PC-3 (cell line): ENCODE results near the gene PIGW. TPM values are rescaled to one million over a fixed set of nuclear protein-coding genes. Genes with fewer than 3 reads are reported as not detected.

Experiments
- ATAC-seq: fragments of 200-7000 bp; cut with Tn5 transposase; 2 replicates; pipeline ENCODE4 v1.9.1; 2020; ENCODE audit warnings: mild to moderate bottlenecking, moderate library complexity
- BruUV-seq: library from RNA; stranded (reverse); fragments of 400-500 nt; replicated peaks from 2 replicates; lab custom pipeline; 2021; lab: Mats Ljungman, UMichigan
- CTCF ChIA-PET: fragments of 300-600 bp; sonication (Branson Sonifier 250); formaldehyde crosslinking; loops from one replicate; lab custom pipeline; 2022; ENCODE audit warnings: antibody characterized with exemption; lab: Charles Lee
- POLR2A ChIA-PET: fragments of 300-600 bp; sonication (Branson Sonifier 250); formaldehyde crosslinking; loops from one replicate; lab custom pipeline; 2022; ENCODE audit warnings: antibody characterized with exemption; ENCODE audit not compliant: unreplicated experiment; lab: Charles Lee
- DNase-seq: peaks from one replicate; pipeline ENCODE4 v3.0.0-alpha.2; 2015
- H2AFZ ChIP-seq: fragments of 300-600 bp; sonication (generic); 2 replicates; pipeline ENCODE4 v1.6.0; 2016; ENCODE audit warnings: antibody characterized with exemption, low read length
- H3F3A ChIP-seq: fragments of 300-600 bp; sonication (generic); one replicate; pipeline ENCODE4 v1.6.0; 2017; ENCODE audit warnings: antibody characterized with exemption, low read length, control low read depth, mild to moderate bottlenecking; ENCODE audit not compliant: unreplicated experiment
- H3K27ac ChIP-seq: fragments of 300-600 bp; sonication (generic); 2 replicates; pipeline ENCODE4 v1.5.1; 2016; ENCODE audit warnings: mild to moderate bottlenecking, low read length
- H3K27me3 ChIP-seq: fragments of 300-600 bp; sonication (generic); 2 replicates; pipeline ENCODE4 v1.6.1; 2016; ENCODE audit warnings: low read length, mixed read lengths
- H3K36me3 ChIP-seq: fragments of 300-600 bp; sonication (generic); 2 replicates; pipeline ENCODE4 v1.6.1; 2016; ENCODE audit warnings: low read depth, mixed run types, low read length, mixed read lengths
- H3K4me1 ChIP-seq: fragments of 300-600 bp; sonication (generic); 2 replicates; pipeline ENCODE4 v1.5.1; 2016; ENCODE audit warnings: low read length; ENCODE audit not compliant: insufficient read depth
- H3K4me2 ChIP-seq: fragments of 300-600 bp; sonication (generic); 2 replicates; pipeline ENCODE4 v1.6.0; 2016; ENCODE audit warnings: low read length
- H3K4me3 ChIP-seq: fragments of 300-600 bp; sonication (generic); 2 replicates; pipeline ENCODE4 v1.5.1; 2016; ENCODE audit warnings: mild to moderate bottlenecking, low read length, mixed read lengths
- H3K79me2 ChIP-seq: fragments of 300-600 bp; sonication (generic); 2 replicates; pipeline ENCODE4 v1.6.1; 2017; ENCODE audit warnings: low read length, mixed read lengths
- H3K9ac ChIP-seq: fragments of 300-600 bp; sonication (generic); 2 replicates; pipeline ENCODE4 v1.6.0; 2016; ENCODE audit warnings: mild to moderate bottlenecking, low read length
- H3K9me2 ChIP-seq: fragments of 300-600 bp; sonication (generic); replicated peaks from 2 replicates; pipeline ENCODE4 v1.6.1; 2016; ENCODE audit warnings: mixed run types, low read length, mixed read lengths
- H3K9me3 ChIP-seq: fragments of 300-600 bp; sonication (generic); 2 replicates; pipeline ENCODE4 v1.6.1; 2016; ENCODE audit warnings: low read length, mixed read lengths
- H4K20me1 ChIP-seq: fragments of 300-600 bp; sonication (generic); 2 replicates; pipeline ENCODE4 v1.6.1; 2016; ENCODE audit warnings: low read length, mixed read lengths
- EZH2 ChIP-seq: fragments of 300-600 bp; sonication (generic); IDR thresholded peaks from one replicate; pipeline ENCODE4 v1.6.1; 2017; ENCODE audit warnings: antibody characterized with exemption, mild to moderate bottlenecking, low read length; ENCODE audit not compliant: unreplicated experiment
- EZH2phosphoT487 ChIP-seq: fragments of 300-600 bp; sonication (generic); IDR thresholded peaks from 2 replicates; pipeline ENCODE4 v1.6.1; 2018; ENCODE audit warnings: mild to moderate bottlenecking, antibody characterized with exemption, low read length, borderline replicate concordance
- intact Hi-C: fragments of 100-400 bp; cut with micrococcal nuclease; formaldehyde crosslinking; loops from 2 replicates; pipeline ENCODE4 v1.9.0; 2023
- total RNA-seq: library from RNA; depleted of rRNA; stranded (reverse); fragments of >200 nt; gene quantifications from 2 replicates; pipeline ENCODE4 v1.2.3, GENCODE V29; 2014
- TF ChIP-seq, protein P1 (sequence below): fragments of 300-600 bp; sonication (generic); conservative IDR thresholded peaks from 2 replicates; pipeline ENCODE4 v1.5.1; 2017; ENCODE audit warnings: antibody characterized with exemption, low read depth, mild to moderate bottlenecking, low read length

The PIGW gene
- total RNA-seq, 1 experiment from 2014 or later, result 8.0 TPM

DNA sequence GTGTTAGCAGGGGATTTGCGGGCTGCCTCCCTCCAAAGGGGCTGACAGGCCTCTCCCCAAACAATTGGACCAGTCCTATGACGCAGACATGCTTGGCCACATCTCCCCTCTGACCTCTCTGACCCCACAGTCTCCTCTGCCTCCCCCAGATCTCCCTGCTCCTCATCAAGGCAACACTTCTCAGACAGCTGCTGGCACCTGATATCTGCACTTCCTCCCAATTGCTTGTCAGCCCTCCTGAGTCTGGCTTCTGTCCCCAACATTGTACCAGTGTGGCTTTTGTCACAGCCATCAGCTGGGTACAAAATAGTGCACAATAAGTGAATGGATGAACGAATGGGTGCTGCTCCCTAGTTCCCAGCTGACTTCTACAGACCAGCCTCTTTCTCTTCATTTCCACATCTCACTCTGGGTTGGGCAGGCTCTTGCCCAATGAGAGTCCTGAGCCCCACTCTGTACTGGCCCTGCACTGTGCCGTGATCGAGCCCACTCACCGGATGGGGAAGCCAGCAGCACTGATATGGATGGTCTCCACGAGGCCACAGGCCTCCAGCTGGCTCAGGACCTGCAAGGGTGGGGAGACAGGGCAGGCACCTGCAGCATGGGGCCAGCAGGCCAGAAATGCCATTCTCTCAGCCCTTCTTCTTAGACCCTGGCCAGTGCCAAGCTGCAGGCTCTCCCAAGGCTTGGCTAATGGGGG, 31.2 kb upstream of the PIGW start:
- CTCF ChIA-PET, result no interaction called here
- Histone ChIP-seq H3K9me2 (no peaks in the 10 kb centered on the region), H3K4me2 (no peak overlapping the region), H4K20me1 (no peaks in the 10 kb centered on the region), H3K9ac (no peak overlapping the region), H3K79me2 (no peaks in the 10 kb centered on the region), H3K27me3 (no peaks in the 10 kb centered on the region), H3K4me3 (no peak overlapping the region), H2AFZ (no peak overlapping the region), H3F3A (no peaks in the 10 kb centered on the region), H3K9me3 (no peaks in the 10 kb centered on the region), H3K4me1 (no peaks in the 10 kb centered on the region), H3K27ac (no peak overlapping the region), H3K36me3 (no peaks in the 10 kb centered on the region; the same call in 1 of the 2 replicates)
- DNase-seq (no peak), ATAC-seq (no peak)
- intact Hi-C loops, result no loop called here
- TF ChIP-seq, protein P1, sequence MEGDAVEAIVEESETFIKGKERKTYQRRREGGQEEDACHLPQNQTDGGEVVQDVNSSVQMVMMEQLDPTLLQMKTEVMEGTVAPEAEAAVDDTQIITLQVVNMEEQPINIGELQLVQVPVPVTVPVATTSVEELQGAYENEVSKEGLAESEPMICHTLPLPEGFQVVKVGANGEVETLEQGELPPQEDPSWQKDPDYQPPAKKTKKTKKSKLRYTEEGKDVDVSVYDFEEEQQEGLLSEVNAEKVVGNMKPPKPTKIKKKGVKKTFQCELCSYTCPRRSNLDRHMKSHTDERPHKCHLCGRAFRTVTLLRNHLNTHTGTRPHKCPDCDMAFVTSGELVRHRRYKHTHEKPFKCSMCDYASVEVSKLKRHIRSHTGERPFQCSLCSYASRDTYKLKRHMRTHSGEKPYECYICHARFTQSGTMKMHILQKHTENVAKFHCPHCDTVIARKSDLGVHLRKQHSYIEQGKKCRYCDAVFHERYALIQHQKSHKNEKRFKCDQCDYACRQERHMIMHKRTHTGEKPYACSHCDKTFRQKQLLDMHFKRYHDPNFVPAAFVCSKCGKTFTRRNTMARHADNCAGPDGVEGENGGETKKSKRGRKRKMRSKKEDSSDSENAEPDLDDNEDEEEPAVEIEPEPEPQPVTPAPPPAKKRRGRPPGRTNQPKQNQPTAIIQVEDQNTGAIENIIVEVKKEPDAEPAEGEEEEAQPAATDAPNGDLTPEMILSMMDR, result no peak
- TF ChIP-seq EZH2phosphoT487 (no peak), EZH2 (no peak)
- BruUV-seq, result no TSS peak
- POLR2A ChIA-PET, result no interaction called here

DNA sequence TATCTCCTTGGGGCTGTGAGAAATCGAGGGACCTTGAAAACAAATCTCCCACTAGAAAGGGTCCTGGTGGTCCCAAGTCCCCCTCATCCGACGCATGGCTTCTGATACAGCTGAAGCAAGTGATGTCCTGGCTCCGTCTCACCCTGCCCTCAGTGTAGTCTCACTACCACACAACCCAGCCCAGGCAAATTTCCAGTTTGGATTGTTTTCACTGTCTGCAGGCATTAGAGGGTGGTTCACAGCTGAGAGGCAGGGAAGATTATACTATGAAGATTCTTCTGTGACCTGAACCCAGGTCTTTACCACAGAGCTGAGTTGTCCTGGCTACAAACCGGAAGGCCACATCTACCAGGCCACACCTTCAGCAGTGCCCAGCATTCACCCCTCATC, 30.6 kb upstream of the PIGW start:
- ChIA-PET POLR2A (no interaction called here), CTCF (no interaction called here)
- BruUV-seq, result no TSS peak

DNA sequence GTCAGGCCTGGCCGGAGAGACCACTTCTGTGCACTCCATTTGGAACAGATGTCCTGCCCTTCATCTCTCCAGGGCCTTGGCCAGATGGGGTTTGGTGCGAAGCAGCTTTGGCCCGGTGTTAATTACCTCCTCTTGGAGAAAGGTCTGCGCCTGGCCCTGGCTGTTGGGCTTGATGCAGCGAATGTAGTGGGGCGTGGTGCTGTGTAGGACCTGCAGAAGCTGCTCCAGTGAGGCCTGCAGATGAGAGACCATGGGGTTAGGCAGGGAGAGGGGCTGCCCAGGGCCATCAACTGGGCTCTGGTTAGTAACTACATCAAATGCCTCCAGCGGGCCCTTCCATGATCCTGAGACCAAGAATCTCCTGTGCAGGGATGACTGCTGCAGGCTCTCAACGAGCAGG, 29.6 kb upstream of the PIGW start:
- ChIA-PET POLR2A (no interaction called here), CTCF (no interaction called here)
- H3K9me3 ChIP-seq, result no peaks in the 10 kb centered on the region
- no peaks in the 10 kb centered on the region for H3K79me2 ChIP-seq
- no peaks in the 10 kb centered on the region for H4K20me1 ChIP-seq
- intact Hi-C loops, result no loop called here
- no peaks in the 10 kb centered on the region for H3K4me1 ChIP-seq
- no peaks in the 10 kb centered on the region for H3K27me3 ChIP-seq
- DNase-seq (no peak), ATAC-seq (no peak)
- H3F3A ChIP-seq, result no peaks in the 10 kb centered on the region
- H3K36me3 ChIP-seq, result no peaks in the 10 kb centered on the region; the same call in 1 of the 2 replicates
- no TSS peak for BruUV-seq
- no peak overlapping the region for H3K9ac ChIP-seq
- no peak overlapping the region for H3K4me2 ChIP-seq
- H2AFZ ChIP-seq, result no peak overlapping the region
- H3K9me2 ChIP-seq, result no peaks in the 10 kb centered on the region
- H3K27ac ChIP-seq, result no peak overlapping the region
- TF ChIP-seq, protein P1, result no peak
- TF ChIP-seq EZH2 (no peak), EZH2phosphoT487 (no peak)
- no peak overlapping the region for H3K4me3 ChIP-seq

More for the DNA sequence above, 30.6 kb upstream of the PIGW start:
- Histone ChIP-seq H4K20me1 (no peaks in the 10 kb centered on the region), H3K9me3 (no peaks in the 10 kb centered on the region), H3K9ac (no peak overlapping the region), H3K4me3 (no peak overlapping the region), H3F3A (no peaks in the 10 kb centered on the region), H3K36me3 (no peaks in the 10 kb centered on the region; the same call in 1 of the 2 replicates), H3K27ac (no peak overlapping the region), H3K27me3 (no peaks in the 10 kb centered on the region), H3K4me2 (no peak overlapping the region), H3K4me1 (no peaks in the 10 kb centered on the region), H2AFZ (no peak overlapping the region), H3K9me2 (no peaks in the 10 kb centered on the region), H3K79me2 (no peaks in the 10 kb centered on the region)
- intact Hi-C loops, result no loop called here
- no peak for TF ChIP-seq EZH2phosphoT487
- no peak for TF ChIP-seq EZH2
- TF ChIP-seq, protein P1, result no peak
- no peak for DNase-seq
- ATAC-seq, result no peak
